HG03139 (cell line): Measurements from ENCODE around the gene HERPUD1.
"Not testable (repeated sequence)": the region's sequence is repeated elsewhere in the genome, so short reads cannot be mapped to it uniquely, and the experiment has no call there.

Experiments used
- ATAC-seq: cut with Tn5 transposase; IDR thresholded peaks from one replicate; pipeline ENCODE4 v1.9.1; 2021; ENCODE audit not compliant: unreplicated experiment

The HERPUD1 gene

GRCh38 chr16:56931892-56932720 lies at the start of gene HERPUD1:
Gene HERPUD1 (plus strand): TSS chr16:56932142. CDS start chr16:56932245, 103 bp downstream.
- peak; percentile 75 for ATAC-seq

GRCh38 chr16:56883586-56883985 lies 48.4 kb upstream of the HERPUD1 start:
- ATAC-seq: no peak

- no peak for ATAC-seq
These were observed 47.8 kb upstream of the HERPUD1 start for GRCh38 chr16:56884026-56884582.

GRCh38 chr16:56884929-56885328 lies 47.0 kb upstream of the HERPUD1 start:
- ATAC-seq: not testable (repeated sequence)

- ATAC-seq: no peak
These were observed 46.3 kb upstream of the HERPUD1 start for GRCh38 chr16:56885446-56886162.

- no peak for ATAC-seq
These were observed 45.6 kb upstream of the HERPUD1 start for GRCh38 chr16:56886296-56886695.

GRCh38 chr16:56886826-56887225 lies 45.1 kb upstream of the HERPUD1 start:
- no peak for ATAC-seq

- ATAC-seq: no peak
These were observed 43.1 kb upstream of the HERPUD1 start for GRCh38 chr16:56888806-56889205.

GRCh38 chr16:56889206-56889605 lies 42.7 kb upstream of the HERPUD1 start:
- ATAC-seq: no peak

GRCh38 chr16:56891685-56892084 lies 40.3 kb upstream of the HERPUD1 start:
- ATAC-seq: no peak

- ATAC-seq: no peak
These were observed 39.2 kb upstream of the HERPUD1 start for GRCh38 chr16:56892705-56893104.

GRCh38 chr16:56894331-56894917 lies 37.5 kb upstream of the HERPUD1 start:
- no peak for ATAC-seq

GRCh38 chr16:56895813-56896212 lies 36.1 kb upstream of the HERPUD1 start:
- ATAC-seq: no peak

- no peak for ATAC-seq
These were observed 35.7 kb upstream of the HERPUD1 start for GRCh38 chr16:56896244-56896643.

- no peak for ATAC-seq
These were observed 34.7 kb upstream of the HERPUD1 start for GRCh38 chr16:56897026-56897799.

- ATAC-seq: peak; percentile 61
These were observed 33.1 kb upstream of the HERPUD1 start for GRCh38 chr16:56898847-56899246.

- no peak for ATAC-seq
These were observed 28.1 kb upstream of the HERPUD1 start for GRCh38 chr16:56903866-56904265.

GRCh38 chr16:56907401-56907800 lies 24.5 kb upstream of the HERPUD1 start:
- ATAC-seq: no peak

- no peak for ATAC-seq
These were observed 22.4 kb upstream of the HERPUD1 start for GRCh38 chr16:56909527-56909979.

GRCh38 chr16:56910112-56910511 lies 21.8 kb upstream of the HERPUD1 start:
- ATAC-seq: no peak
